Endothelial cell of umbilical vein (primary cell): ENCODE measurements around the gene PCGF3.

Source experiments
- CTCF ChIP-seq, 2 donors: IDR thresholded peaks; 1 replicate in 1 of 2; 2 replicates in 1 of 2; pipeline ENCODE4 v1.5.1; 2011; ENCODE audit warnings: low read length in 2 of 2, mild to moderate bottlenecking in 2 of 2, moderate library complexity in 2 of 2, control low read depth in 1 of 2, inconsistent platforms in 1 of 2, low read depth in 1 of 2; ENCODE audit not compliant: insufficient read depth in 1 of 2; ENCODE audit errors: extremely low read depth in 1 of 2
- MAX ChIP-seq: IDR thresholded peaks from 2 replicates; pipeline ENCODE4 v1.6.1; 2011; ENCODE audit not compliant: insufficient read depth, insufficient read length

DNA sequence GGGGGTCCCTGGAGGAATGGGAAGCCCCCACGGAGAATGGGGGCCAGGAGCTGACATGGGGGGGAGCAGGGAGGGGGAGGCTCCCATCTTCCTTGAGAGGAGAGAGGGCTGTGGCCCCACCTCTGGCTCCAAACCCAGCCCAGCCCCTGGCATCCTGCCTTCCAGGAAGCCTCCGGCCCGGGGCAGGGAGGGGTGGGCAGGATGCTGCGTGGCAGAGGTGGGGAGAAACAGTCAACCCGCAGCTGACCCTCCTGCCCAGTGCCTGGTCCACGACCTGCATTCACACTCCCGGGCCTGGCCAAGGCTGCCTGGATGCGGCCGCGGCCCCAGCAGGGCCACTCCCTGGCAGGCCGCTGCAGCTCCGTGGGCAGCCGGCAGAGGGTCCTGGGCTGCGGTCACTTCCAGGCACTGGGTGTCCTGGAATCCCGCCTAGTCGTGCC, 81.2 kb downstream of the PCGF3 start:
- no peak for TF ChIP-seq MAX
- peak; percentile 55 to 83 for TF ChIP-seq CTCF (IDR thresholded peaks at IDR 0.05; ENCODE audit: extremely low read depth in 1 of 2, insufficient read depth in 1 of 2, low read depth in 1 of 2, low read length in 2 of 2)
